ENCODE measurements around the gene CSH2.

Gene CSH2

GRCh38 chr17:63833026-63833740 is 40.3 kb downstream of the CSH2 start:
- TF ChIP-seq, protein P1, sequence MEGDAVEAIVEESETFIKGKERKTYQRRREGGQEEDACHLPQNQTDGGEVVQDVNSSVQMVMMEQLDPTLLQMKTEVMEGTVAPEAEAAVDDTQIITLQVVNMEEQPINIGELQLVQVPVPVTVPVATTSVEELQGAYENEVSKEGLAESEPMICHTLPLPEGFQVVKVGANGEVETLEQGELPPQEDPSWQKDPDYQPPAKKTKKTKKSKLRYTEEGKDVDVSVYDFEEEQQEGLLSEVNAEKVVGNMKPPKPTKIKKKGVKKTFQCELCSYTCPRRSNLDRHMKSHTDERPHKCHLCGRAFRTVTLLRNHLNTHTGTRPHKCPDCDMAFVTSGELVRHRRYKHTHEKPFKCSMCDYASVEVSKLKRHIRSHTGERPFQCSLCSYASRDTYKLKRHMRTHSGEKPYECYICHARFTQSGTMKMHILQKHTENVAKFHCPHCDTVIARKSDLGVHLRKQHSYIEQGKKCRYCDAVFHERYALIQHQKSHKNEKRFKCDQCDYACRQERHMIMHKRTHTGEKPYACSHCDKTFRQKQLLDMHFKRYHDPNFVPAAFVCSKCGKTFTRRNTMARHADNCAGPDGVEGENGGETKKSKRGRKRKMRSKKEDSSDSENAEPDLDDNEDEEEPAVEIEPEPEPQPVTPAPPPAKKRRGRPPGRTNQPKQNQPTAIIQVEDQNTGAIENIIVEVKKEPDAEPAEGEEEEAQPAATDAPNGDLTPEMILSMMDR (IDR thresholded peaks at IDR 0.05; ENCODE audit: insufficient read depth, low read length): no peak
- peak; percentile 4; the same call in 1 of the 2 replicates for TF ChIP-seq POLR2AphosphoS5 (IDR thresholded peaks at IDR 0.05; ENCODE audit: low read depth)
- Histone ChIP-seq H3K27me3 (ENCODE audit: insufficient read depth, poor library complexity, severe bottlenecking) (no peaks in the 10 kb centered on the region), H3K4me3 (replicated peaks; ENCODE audit: insufficient read depth, low read length) (no peak overlapping the region), H3K27ac (replicated peaks) (no peak overlapping the region)
- DNase-seq (ENCODE audit: low read depth in 1 of 2, low spot score in 1 of 2): no peak

DNA sequence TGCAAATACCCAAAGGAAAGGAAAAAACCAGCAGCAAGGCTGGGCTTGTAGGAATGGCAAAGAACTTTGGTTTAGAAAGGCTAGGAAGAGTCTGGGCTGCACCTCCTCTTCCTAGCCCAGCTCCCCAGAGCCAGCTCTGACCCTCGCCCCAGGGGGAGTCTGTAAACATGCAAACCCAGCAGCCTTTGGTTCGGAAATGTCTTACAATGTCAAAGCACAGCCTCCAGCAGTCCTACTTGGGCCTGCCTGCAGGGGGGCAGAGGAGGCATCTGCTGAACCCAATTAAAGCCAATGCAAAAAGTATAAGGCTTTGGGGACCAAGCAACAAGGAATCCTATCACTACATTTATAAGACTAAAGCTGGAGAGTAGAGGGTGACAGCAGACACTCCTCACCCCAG is 41.0 kb downstream of the CSH2 start:
- no peak for TF ChIP-seq SPI1 (IDR thresholded peaks at IDR 0.05; ENCODE audit: borderline replicate concordance, low read depth)
- TF ChIP-seq, protein P1 (IDR thresholded peaks at IDR 0.05; ENCODE audit: insufficient read depth, low read length): no peak
- no peak for TF ChIP-seq POLR2AphosphoS5 (IDR thresholded peaks at IDR 0.05; ENCODE audit: low read depth)
- TF ChIP-seq REST (IDR thresholded peaks at IDR 0.05; ENCODE audit: insufficient replicate concordance, low read depth): no peak
- TF ChIP-seq GABPA (IDR thresholded peaks at IDR 0.05; ENCODE audit: low read depth): no peak
- no peak overlapping the region for H3K27ac ChIP-seq (replicated peaks)
- H3K4me3 ChIP-seq (replicated peaks; ENCODE audit: insufficient read depth, low read length): no peak overlapping the region
- H3K27me3 ChIP-seq (ENCODE audit: insufficient read depth, poor library complexity, severe bottlenecking): no peaks in the 10 kb centered on the region
- DNase-seq (ENCODE audit: low read depth in 1 of 2, low spot score in 1 of 2): no peak

- DNase-seq (ENCODE audit: low read depth in 1 of 2, low spot score in 1 of 2): no peak
- Histone ChIP-seq H3K27ac (replicated peaks) (no peak overlapping the region), H3K27me3 (ENCODE audit: insufficient read depth, poor library complexity, severe bottlenecking) (no peaks in the 10 kb centered on the region), H3K4me3 (replicated peaks; ENCODE audit: insufficient read depth, low read length) (no peak overlapping the region)
- TF ChIP-seq, protein P1 (IDR thresholded peaks at IDR 0.05; ENCODE audit: insufficient read depth, low read length): no peak
- no peak for TF ChIP-seq REST (IDR thresholded peaks at IDR 0.05; ENCODE audit: insufficient replicate concordance, low read depth)
- TF ChIP-seq SPI1 (IDR thresholded peaks at IDR 0.05; ENCODE audit: borderline replicate concordance, low read depth): no peak
- TF ChIP-seq GABPA (IDR thresholded peaks at IDR 0.05; ENCODE audit: low read depth): no peak
- TF ChIP-seq POLR2AphosphoS5 (IDR thresholded peaks at IDR 0.05; ENCODE audit: low read depth): no peak
Observed at GRCh38 chr17:63832014-63832413, 41.5 kb downstream of the CSH2 start.

GRCh38 chr17:63831505-63831904 is 42.0 kb downstream of the CSH2 start:
- no peak for DNase-seq (ENCODE audit: low read depth in 1 of 2, low spot score in 1 of 2)
- TF ChIP-seq GABPA (IDR thresholded peaks at IDR 0.05; ENCODE audit: low read depth) (no peak), REST (IDR thresholded peaks at IDR 0.05; ENCODE audit: insufficient replicate concordance, low read depth) (no peak), POLR2AphosphoS5 (IDR thresholded peaks at IDR 0.05; ENCODE audit: low read depth) (no peak), SPI1 (IDR thresholded peaks at IDR 0.05; ENCODE audit: borderline replicate concordance, low read depth) (no peak)
- TF ChIP-seq, protein P1 (IDR thresholded peaks at IDR 0.05; ENCODE audit: insufficient read depth, low read length): no peak
- no peak overlapping the region for H3K27ac ChIP-seq (replicated peaks)
- H3K27me3 ChIP-seq (ENCODE audit: insufficient read depth, poor library complexity, severe bottlenecking): no peaks in the 10 kb centered on the region
- no peak overlapping the region for H3K4me3 ChIP-seq (replicated peaks; ENCODE audit: insufficient read depth, low read length)

Measured in HL-60 (cell line).